GM21447 (cell line): Measurements from ENCODE around the gene MROH8.
A peak's percentile ranks its signal among the peaks of the same experiment; 100 is the strongest.

Experiments used
- ATAC-seq: cut with Tn5 transposase; IDR thresholded peaks from one replicate; pipeline ENCODE4 v1.9.1; 2021; ENCODE audit not compliant: unreplicated experiment

MROH8 gene

GRCh38 chr20:37178839-37179682, at the start of gene MROH8, which contains the start of gene RPN2:
TSS of gene MROH8 (minus strand) at chr20:37179548.
TSS of gene RPN2 (plus strand) at chr20:37179330. CDS start at chr20:37179357, 27 bp downstream.
- peak; percentile 87 for ATAC-seq

- ATAC-seq, result no peak
These were observed 49.3 kb upstream of the MROH8 start for GRCh38 chr20:37228656-37229055.

DNA sequence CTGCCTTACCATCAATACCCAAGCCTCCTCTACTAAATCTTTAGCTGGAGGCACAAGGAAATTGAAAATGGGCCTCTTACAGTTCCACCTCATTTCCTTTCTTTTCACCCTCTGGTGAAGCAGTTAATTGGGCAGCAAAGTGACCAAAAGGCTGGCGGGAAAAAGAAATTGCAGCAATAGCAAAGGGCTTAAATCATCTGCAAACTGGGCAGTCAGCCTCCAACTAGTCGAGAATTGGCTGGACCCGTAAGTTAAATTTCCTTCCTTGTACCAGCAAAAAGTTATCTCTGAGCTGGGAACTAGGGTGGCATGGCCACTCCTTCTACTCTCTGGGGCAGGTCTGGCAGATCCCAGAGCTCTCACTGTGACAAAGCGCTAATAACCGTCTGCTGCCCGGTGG, 48.7 kb upstream of the MROH8 start:
- ATAC-seq, result no peak

GRCh38 chr20:37226889-37227288, 47.5 kb upstream of the MROH8 start:
- ATAC-seq, result no peak

- no peak for ATAC-seq
These were observed 45.8 kb upstream of the MROH8 start for GRCh38 chr20:37225146-37225545.

- no peak for ATAC-seq
These were observed 43.7 kb upstream of the MROH8 start for GRCh38 chr20:37223053-37223452.

DNA sequence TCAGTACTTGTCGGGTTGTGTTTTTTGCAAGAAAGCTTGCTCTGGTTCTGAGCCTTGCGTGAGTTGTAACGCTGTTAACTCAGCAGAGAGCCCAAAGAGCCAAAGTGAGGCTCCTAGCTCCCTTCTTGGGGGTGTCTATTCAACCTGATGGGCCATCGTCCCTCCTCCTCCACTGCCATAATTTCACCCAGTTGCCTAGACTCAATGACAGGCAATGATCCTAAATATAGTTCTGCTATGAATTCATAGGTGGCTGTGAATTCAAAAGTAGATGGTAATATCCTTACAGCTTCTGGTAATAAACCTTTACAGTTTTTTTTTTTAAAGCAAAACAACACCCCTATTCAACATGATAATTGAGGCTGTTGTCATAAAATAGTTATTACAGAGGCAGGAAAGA, 42.7 kb upstream of the MROH8 start:
- ATAC-seq, result no peak

DNA sequence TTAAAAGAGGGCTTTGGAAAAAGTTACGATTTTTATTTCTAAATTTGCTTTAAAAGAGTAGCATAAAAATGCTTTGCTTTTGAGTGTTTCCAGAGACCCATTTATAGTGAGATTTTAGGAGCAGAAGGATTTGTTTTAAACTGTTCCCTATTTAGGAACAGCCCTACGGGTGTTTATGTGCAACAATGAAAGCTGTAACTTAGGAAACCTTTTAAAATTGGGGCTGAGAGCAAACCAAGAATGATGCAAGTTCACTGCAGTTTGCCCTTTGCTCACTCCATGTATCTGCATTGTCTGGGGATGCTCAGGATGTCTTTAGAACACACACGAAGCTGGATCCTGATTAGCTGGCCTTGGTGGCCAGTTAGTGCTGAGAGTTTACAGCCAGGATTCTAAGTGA, 41.4 kb upstream of the MROH8 start:
- ATAC-seq, result no peak

DNA sequence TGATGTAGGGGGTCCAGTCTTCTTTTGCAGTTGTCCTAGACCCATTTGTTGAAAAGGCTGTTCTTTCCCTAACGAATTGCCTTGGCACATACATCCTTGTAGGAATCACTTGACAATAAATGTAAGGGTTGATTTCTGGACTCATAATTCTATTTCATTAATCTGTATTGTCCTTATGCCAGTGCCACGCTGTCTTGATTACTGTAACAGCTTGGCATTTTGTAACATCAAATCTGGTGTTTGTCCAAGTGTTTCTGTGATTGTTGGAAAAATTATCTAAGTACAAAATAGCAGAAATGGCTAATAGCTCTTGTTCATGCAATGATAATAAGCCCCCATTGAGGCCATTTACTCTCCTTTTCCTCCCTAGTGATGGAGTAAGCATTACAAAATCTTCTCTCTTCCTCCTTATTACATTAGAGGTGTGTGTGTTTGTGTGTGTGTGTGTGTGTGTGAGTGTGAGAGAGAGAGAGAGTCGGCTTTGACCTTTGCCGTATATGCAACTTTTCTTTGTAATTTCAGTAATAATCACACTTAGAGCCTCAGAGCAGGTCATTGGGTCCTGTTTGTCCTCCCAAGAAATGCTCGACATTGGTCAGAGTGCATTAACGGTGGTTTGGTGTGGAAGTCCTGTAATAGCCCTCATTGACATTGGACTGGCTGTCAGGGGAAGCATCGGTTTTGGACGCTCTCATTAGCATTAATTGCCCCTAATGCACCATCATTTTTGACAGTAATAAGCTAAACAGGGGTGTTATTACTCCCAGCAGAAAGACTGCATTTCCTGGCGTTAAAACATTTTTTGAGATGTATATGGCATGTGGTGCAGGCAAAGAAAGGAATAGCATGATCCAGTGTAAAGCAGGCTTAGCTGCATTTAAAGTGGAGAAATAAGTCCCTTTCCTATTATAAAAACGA, 40.7 kb upstream of the MROH8 start:
- no peak for ATAC-seq

DNA sequence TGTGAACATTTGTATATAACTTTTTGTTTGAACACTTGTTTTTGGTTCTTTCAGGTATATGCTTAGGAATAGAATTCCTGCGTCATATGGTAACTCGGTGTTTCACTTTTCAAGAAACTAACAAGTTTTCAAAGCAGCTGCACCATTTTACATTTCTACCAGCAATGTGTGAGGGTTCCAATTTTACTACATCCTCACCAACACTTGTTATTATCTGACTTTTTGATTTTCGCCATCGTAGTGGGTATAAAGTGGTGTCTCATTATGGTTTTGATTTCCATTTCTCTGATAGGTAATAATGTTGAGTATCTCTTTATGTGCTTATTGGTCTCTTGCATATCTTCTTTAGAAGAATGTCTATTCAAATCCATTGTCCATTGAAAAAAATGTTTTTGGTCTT, 39.6 kb upstream of the MROH8 start:
- ATAC-seq, result no peak

DNA sequence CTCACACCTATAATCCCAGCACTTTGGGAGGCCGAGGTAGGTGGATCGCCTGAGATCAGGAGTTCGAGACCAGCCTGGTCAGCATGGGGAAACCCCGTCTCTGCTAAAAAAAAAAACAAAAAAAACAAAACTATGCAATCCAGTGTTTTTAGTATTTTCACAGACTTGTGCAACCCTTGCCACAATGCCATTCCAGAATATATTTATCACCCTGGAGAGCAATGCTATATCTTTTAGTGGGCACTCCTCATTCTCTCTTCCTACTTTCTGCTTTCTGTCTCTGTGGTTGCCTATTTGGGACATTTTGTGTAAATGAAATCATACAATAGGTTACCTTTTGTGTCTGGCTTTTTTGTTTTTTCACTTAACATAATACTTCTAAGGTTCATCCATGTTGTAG, 39.1 kb upstream of the MROH8 start:
- no peak for ATAC-seq

DNA sequence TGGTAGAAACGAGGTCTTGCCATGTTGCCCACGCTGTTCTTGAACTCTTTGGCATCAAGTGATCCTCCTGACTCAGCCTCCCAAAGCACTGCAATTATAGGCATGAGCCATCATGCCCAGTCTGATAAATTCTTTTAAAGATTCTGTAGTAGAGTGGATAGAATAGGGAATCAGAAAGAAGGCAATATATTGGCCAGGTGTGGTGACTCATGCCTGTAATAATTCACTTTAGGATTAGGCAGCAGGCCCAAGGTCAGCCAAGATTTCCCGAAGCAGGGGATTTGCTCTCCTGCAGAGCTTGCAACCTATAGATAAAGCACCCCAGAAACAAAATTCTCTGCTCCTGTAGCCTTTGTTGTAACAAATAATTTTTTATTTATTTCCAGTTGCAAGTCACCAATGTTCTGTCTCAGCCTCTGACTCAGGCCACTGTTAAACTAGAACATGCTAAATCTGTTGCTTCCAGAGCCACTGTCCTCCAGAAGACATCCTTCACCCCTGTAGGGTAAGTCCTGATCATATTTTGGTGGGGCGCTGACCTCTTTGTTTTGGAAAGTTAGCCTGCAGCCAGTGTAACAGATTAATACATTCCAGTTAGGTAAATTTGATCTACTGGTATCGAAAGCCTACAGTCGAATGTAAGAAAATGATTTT, 30.4 kb upstream of the MROH8 start:
- ATAC-seq, result no peak

- no peak for ATAC-seq
These were observed 29.8 kb upstream of the MROH8 start for GRCh38 chr20:37209193-37209592.

DNA sequence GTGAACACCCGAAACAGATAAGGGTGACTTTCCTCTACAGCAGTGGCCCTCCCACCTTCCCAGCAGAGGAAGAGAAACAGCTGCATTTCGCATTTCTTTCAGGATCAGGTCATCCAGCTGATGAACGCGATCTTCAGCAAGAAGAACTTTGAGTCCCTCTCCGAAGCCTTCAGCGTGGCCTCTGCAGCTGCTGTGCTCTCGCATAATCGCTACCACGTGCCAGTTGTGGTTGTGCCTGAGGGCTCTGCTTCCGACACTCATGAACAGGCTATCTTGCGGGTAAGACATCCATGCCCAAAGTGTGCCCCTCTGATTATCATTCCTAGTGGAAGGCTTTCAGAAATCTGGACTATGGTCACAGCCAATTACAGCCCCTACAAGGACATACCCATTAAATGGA, 27.8 kb upstream of the MROH8 start:
- ATAC-seq, result no peak

- ATAC-seq, result no peak
These were observed 26.4 kb upstream of the MROH8 start for GRCh38 chr20:37205794-37206193.

- no peak for ATAC-seq
These were observed 25.8 kb upstream of the MROH8 start for GRCh38 chr20:37205130-37205529.

DNA sequence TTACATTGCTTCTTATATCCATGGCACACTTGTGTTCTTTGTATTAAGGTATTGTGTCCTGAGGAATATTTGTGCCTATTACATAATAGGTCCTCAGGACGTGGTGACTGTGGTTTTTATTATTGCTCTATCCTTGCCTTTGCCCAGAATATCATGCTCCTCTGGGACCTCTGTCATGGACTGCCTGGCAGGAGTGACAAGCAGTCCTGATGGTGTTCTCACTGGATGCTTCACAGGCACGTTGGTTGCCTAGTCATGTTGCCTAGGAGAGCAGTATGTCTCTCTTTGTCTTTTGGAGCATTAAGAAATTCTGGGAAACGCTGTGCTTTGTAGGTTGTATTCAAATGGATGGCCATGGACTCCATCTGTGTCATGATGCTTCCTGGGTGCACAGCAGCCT, 24.7 kb upstream of the MROH8 start:
- ATAC-seq, result no peak

DNA sequence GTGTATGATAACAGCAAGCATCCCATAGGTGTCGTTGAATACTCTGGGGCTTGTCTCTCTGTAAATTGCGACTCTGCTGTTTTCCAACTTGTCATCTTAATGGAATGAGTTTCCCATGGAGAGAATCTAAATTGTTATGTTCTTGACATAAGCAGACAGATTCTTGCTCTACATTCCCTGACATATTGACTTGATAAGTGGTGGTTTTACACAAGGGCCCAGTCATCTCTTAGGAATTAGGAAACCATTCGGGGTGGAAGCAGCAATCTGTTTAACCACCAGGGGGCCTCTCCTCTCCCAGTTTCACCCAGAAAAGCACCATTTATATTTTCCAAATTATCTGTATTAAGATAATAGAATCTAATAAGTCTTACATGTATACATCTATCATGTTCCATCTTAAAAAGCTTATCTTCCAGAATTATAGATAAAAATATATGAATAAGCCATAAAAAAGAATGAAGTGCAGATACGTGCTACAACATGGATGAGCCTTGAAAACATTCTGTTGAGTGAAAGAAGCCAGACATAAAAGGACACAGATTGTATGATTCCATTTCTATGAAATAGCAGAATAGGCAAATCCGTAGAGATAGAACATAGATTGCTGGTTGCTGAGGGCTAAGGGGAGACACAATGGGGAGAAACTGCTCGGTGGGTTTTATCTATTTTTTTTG, 23.1 kb upstream of the MROH8 start:
- no peak for ATAC-seq

DNA sequence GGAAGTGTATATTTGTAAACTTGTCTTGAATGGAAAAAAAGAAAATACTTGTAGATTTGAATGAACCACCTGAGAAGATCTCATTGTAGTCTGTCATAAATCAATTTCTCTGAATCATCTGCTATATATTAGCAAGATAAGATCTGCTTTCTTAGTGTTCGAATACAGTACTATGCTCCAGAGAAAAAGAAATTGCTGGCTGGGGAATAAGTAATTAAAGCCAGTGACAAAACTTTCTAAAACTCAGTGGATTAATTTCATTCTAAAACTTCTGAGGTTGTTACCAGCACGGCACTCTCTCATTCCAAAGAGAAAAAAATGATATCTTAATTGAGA, 22.4 kb upstream of the MROH8 start:
- ATAC-seq, result no peak

DNA sequence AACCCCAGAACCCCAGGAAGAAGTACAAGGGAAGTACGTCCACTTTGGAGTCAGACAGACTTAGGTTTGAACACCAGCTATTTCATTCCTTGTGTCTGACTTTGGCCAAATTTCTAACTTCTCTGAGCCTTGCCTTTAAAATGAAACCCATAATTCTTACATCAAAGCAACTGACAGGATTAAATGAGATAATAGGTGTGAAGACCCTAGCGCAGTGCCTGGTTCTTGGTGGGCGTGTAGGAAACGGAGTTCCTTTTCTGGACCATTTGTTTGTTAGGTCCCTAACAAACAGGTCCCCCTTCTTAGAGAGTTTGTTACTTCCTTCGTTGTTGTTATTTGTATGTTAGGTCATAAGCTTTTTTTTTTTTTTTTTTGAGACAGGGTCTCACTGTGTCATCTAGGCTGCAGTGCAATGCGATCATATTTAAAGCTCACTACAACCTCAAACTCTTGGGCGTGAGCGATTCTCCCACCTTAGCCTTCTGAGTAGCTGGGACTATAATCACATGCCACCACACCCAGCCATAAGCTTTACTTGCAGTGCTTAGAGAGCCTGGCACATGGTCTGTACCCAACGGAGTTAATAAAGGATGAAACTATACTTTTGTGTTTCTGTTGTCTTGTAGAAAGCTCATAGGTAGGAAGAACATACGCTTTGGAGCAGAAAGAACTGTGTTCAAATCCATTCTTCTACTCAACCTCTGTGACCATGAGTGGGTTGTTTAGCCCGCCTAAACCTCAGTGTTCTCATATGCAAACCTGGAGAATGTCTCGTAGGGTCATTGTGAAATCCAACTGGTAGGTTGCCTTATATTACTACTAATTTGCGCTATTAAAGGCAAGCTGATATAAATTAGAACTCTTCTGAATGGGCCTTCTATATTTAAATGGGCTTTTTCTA, 21.8 kb upstream of the MROH8 start:
- ATAC-seq, result no peak
